GM12878 (cell line): ENCODE results near the gene DGCR8. TPM values are rescaled to one million over a fixed set of nuclear protein-coding genes. Genes with fewer than 3 reads are reported as not detected.

Experiments
- ATAC-seq: fragments of 200-7000 bp; cut with Tn5 transposase; 3 replicates; pipeline ENCODE4 v1.9.1; 2020; ENCODE audit warnings: mild to moderate bottlenecking, moderate library complexity
- BruUV-seq: library from RNA; stranded (reverse); fragments of 400-500 nt; replicated peaks from 2 replicates; lab custom pipeline; 2021; lab: Mats Ljungman, UMichigan
- CTCF ChIA-PET: fragments of 300-600 bp; sonication (Branson Sonifier 250); formaldehyde crosslinking; extraction: SDS; loops from one replicate; lab custom pipeline; 2021; ENCODE audit warnings: inconsistent platforms; lab: Yijun Ruan, JAX
- POLR2A ChIA-PET: fragments of 350-600 bp; formaldehyde crosslinking; extraction: SDS; loops from one replicate; lab custom pipeline; 2021; ENCODE audit warnings: inconsistent platforms; lab: Charles Lee
- RAD21 ChIA-PET: fragments of 300-600 bp; sonication (Branson Sonifier 250); formaldehyde crosslinking; loops from one replicate; lab custom pipeline; 2023; ENCODE audit warnings: antibody characterized with exemption; ENCODE audit not compliant: unreplicated experiment; lab: Charles Lee
- SMC1A ChIA-PET: fragments of 300-600 bp; sonication (Branson Sonifier 250); formaldehyde crosslinking; loops from one replicate; lab custom pipeline; 2023; ENCODE audit not compliant: unreplicated experiment, uncharacterized antibody; lab: Charles Lee
- DNase-seq: peaks from one replicate; pipeline ENCODE4 v3.0.0-alpha.2; 2011; ENCODE audit warnings: low read depth, low spot score
- FAIRE-seq: peaks from 3 replicates; lab custom pipeline; 2011; peaks lifted over from hg19 to GRCh38; lab: Jason Lieb, UNC
- H2AFZ ChIP-seq: 2 replicates; pipeline ENCODE4 v1.6.0; 2011; ENCODE audit warnings: low read depth, low read length, control low read depth; ENCODE audit not compliant: control insufficient read depth
- H3K27ac ChIP-seq: 2 replicates; pipeline ENCODE4 v1.5.1; 2011; ENCODE audit warnings: control low read depth; ENCODE audit not compliant: control insufficient read depth, insufficient read depth
- H3K27me3 ChIP-seq, 2 experiments: replicated peaks in 1 of 2; 2 replicates each; pipeline versions ENCODE4 v1.6.0 to v1.6.1; 2011; ENCODE audit warnings: low read length in 1 of 2; ENCODE audit not compliant: control insufficient read depth in 2 of 2, insufficient read depth in 2 of 2
- H3K36me3 ChIP-seq, 2 experiments: 2 replicates each; pipeline ENCODE4 v1.5.1; 2011; ENCODE audit warnings: low read length in 1 of 2; ENCODE audit not compliant: control insufficient read depth in 2 of 2, insufficient read depth in 2 of 2
- H3K4me1 ChIP-seq: 2 replicates; pipeline ENCODE4 v1.6.1; 2011; ENCODE audit warnings: mild to moderate bottlenecking, low read length, moderate library complexity, mixed read lengths; ENCODE audit not compliant: control insufficient read depth, insufficient read depth
- H3K4me2 ChIP-seq: 2 replicates; pipeline ENCODE4 v1.6.0; 2011; ENCODE audit warnings: control low read depth; ENCODE audit not compliant: control insufficient read depth, insufficient read depth
- H3K4me3 ChIP-seq: fragments of 200-600 bp; sonication (generic); 2 replicates; pipeline ENCODE4 v1.5.1; 2016
- H3K79me2 ChIP-seq: 2 replicates; pipeline ENCODE4 v1.6.0; 2011; ENCODE audit warnings: low read length; ENCODE audit not compliant: control insufficient read depth, insufficient read depth
- H3K9ac ChIP-seq: 2 replicates; pipeline ENCODE4 v1.8.0; 2011; ENCODE audit warnings: low read length, control low read depth, mixed read lengths; ENCODE audit not compliant: control insufficient read depth, insufficient read depth
- H3K9me3 ChIP-seq: replicated peaks from 3 replicates; pipeline ENCODE4 v1.5.1; 2011; ENCODE audit warnings: mild to moderate bottlenecking, low read length; ENCODE audit not compliant: control insufficient read depth, insufficient read depth
- H4K20me1 ChIP-seq: 2 replicates; pipeline ENCODE4 v1.6.0; 2011; ENCODE audit not compliant: control insufficient read depth, insufficient read depth
- HCFC1 ChIP-seq: fragments of 150-350 bp; IDR thresholded peaks from 2 replicates; pipeline ENCODE4 v1.6.1; 2014; ENCODE audit warnings: low read length
- HDAC6 ChIP-seq: fragments of 200-600 bp; sonication (generic); IDR thresholded peaks from one replicate; pipeline ENCODE4 v1.8.0; 2017; ENCODE audit warnings: antibody characterized with exemption; ENCODE audit not compliant: unreplicated experiment
- HDGF ChIP-seq: fragments of 450-650 bp; IDR thresholded peaks from 2 replicates; pipeline ENCODE4 v1.6.1; 2016; ENCODE audit warnings: antibody characterized with exemption
- IKZF2 ChIP-seq, 2 experiments: fragments of 450-650 bp; IDR thresholded peaks; 2 replicates each; pipeline ENCODE4 v1.6.1; 2017; ENCODE audit warnings: mild to moderate bottlenecking in 2 of 2, moderate library complexity in 2 of 2
- MEF2A ChIP-seq: IDR thresholded peaks from 2 replicates; pipeline ENCODE4 v1.6.1; 2011; ENCODE audit warnings: low read depth, mild to moderate bottlenecking, low read length, moderate library complexity; ENCODE audit not compliant: insufficient read depth
- NFYB ChIP-seq: IDR thresholded peaks from 2 replicates; pipeline ENCODE4 v1.6.1; 2011; ENCODE audit warnings: low read depth, mild to moderate bottlenecking, low read length, improper control_type of control experiment, moderate library complexity; ENCODE audit not compliant: insufficient read depth
- PKNOX1 ChIP-seq: fragments of 450-650 bp; IDR thresholded peaks from 2 replicates; pipeline ENCODE4 v1.6.1; 2016; ENCODE audit warnings: mild to moderate bottlenecking
- POU2F2 ChIP-seq: IDR thresholded peaks from 3 replicates; pipeline ENCODE4 v1.6.1; 2011; ENCODE audit warnings: low read depth, mild to moderate bottlenecking, low read length, borderline replicate concordance
- REST ChIP-seq: IDR thresholded peaks from 2 replicates; pipeline ENCODE4 v1.6.1; 2012; ENCODE audit warnings: mild to moderate bottlenecking, low read depth, low read length
- SREBF2 ChIP-seq: IDR thresholded peaks from 2 replicates; pipeline ENCODE4 v1.6.1; 2012; ENCODE audit warnings: mild to moderate bottlenecking, low read length
- USF1 ChIP-seq: IDR thresholded peaks from 2 replicates; pipeline ENCODE4 v1.6.1; 2011; ENCODE audit warnings: borderline replicate concordance, low read depth, mild to moderate bottlenecking, moderate library complexity, mixed read lengths, low read length; ENCODE audit not compliant: insufficient read depth; ENCODE audit errors: extremely low read length
- ZNF592 ChIP-seq: fragments of 450-650 bp; IDR thresholded peaks from 2 replicates; pipeline ENCODE4 v1.6.1; 2017; ENCODE audit warnings: mild to moderate bottlenecking, moderate library complexity
- WGBS: methylation state at CpG from one replicate; pipeline ENCODE4 v1.1.6; 2016; ENCODE audit warnings: low lambda C conversion rate; ENCODE audit not compliant: insufficient replicate concordance, insufficient coverage; ENCODE audit errors: missing lambda C conversion rate; 5-methylcytosine and 5-hydroxymethylcytosine counted together
- in situ Hi-C: fragments of 300-500 bp; cut with MboI; formaldehyde crosslinking; loops from 9 replicates; pipeline ENCODE4 v1.14.3; 2018; ENCODE audit warnings: mixed read lengths
- intact Hi-C: fragments of 100-400 bp; cut with micrococcal nuclease; formaldehyde crosslinking; loops from one replicate; pipeline ENCODE4 v1.14.2; 2022; ENCODE audit not compliant: unreplicated experiment
- polyA plus RNA-seq, 11 experiments: library from polyadenylated mRNA; depleted of rRNA in 4 of 11; unstranded in 6 of 11; stranded (reverse) in 5 of 11; fragments of >200 nt; fragmentation: Nextera tagmentation in 4 of 11; fragmentation: Illumina TruSeq in 1 of 11; extraction: Ambion mirVana in 4 of 11; extraction: Trizol in 1 of 11; gene quantifications; 1 replicate in 1 of 11; 2 replicates in 10 of 11; pipeline versions ENCODE4 v1.2.1 to v1.2.3, GENCODE V29; 2011 to 2016; ENCODE audit warnings: inconsistent platforms in 2 of 11, missing spikeins in 2 of 11, low read depth in 1 of 11
- total RNA-seq, 4 experiments: library from RNA; depleted of rRNA in 3 of 4; stranded (reverse); fragments of >200 nt in 3 of 4; fragmentation: Illumina TruSeq in 1 of 4; extraction: Trizol in 1 of 4; gene quantifications; 2 replicates each; pipeline versions ENCODE4 v1.2.1 to v1.2.3, GENCODE V29; 2013 to 2021

Gene DGCR8
- total and polyA plus RNA-seq, 10 of the 15 experiments (the other 5 are each of a cell fraction or from before 2014, with no cell fraction given): 1.2 to 35.1 (median 17.2) TPM

- H3K36me3 ChIP-seq: peaks cover 6 to 11% of the 10 kb centered on the region in 2 experiments; a peak in 3 of 4 replicates
- 83% methylated on average over 16 of the region's 16 CpGs for WGBS
- no peak overlapping the region for H3K4me3 ChIP-seq
- H3K27ac ChIP-seq: no peak overlapping the region
- no peak overlapping the region for H3K4me2 ChIP-seq
- ChIA-PET POLR2A (no interaction called here), RAD21 (no interaction called here), SMC1A (no interaction called here), CTCF (no interaction called here)
- BruUV-seq: no TSS peak
- no peaks in the 10 kb centered on the region for H3K79me2 ChIP-seq
- H3K9ac ChIP-seq: no peak overlapping the region
- H3K27me3 ChIP-seq: no peaks in the 10 kb centered on the region
- H3K4me1 ChIP-seq: no peaks in the 10 kb centered on the region
- H3K9me3 ChIP-seq: no peaks in the 10 kb centered on the region
- no peak for ATAC-seq
- no peak for DNase-seq
- intact Hi-C loops: no loop called here
- H4K20me1 ChIP-seq: no peaks in the 10 kb centered on the region
- in situ Hi-C loops: no loop called here
- no peak overlapping the region for H2AFZ ChIP-seq
- FAIRE-seq: no peak
- TF ChIP-seq USF1: no peak
- TF ChIP-seq IKZF2 (IDR thresholded peaks at IDR 0.05): no peak
- TF ChIP-seq REST: no peak
- TF ChIP-seq HDGF: no peak
- no peak for TF ChIP-seq ZNF592
- TF ChIP-seq NFYB: no peak
- no peak for TF ChIP-seq SREBF2
- TF ChIP-seq PKNOX1: no peak
- no peak for TF ChIP-seq HCFC1
- TF ChIP-seq HDAC6: no peak
- no peak for TF ChIP-seq POU2F2
- TF ChIP-seq MEF2A: no peak
These were observed 23.2 kb upstream of the DGCR8 start for GRCh38 chr22:20056696-20057386.
